MM.1S (cell line): ENCODE data around the gene FAM133A.

Experiments used
- DNase-seq: peaks from one replicate; pipeline ENCODE4 v3.0.0-alpha.2; 2015
- H2AFZ ChIP-seq: fragments of 300-600 bp; sonication (generic); 2 replicates; pipeline ENCODE4 v1.6.0; 2016; ENCODE audit warnings: antibody characterized with exemption, low read length
- H3F3A ChIP-seq: fragments of 300-600 bp; sonication (generic); 2 replicates; pipeline ENCODE4 v1.6.1; 2016; ENCODE audit warnings: mild to moderate bottlenecking, antibody characterized with exemption, low read length, moderate library complexity, mixed read lengths; ENCODE audit not compliant: insufficient read depth
- H3K27ac ChIP-seq: fragments of 300-600 bp; sonication (generic); 2 replicates; pipeline ENCODE4 v1.5.1; 2016; ENCODE audit warnings: mild to moderate bottlenecking, low read length
- H3K27me3 ChIP-seq: fragments of 300-600 bp; sonication (generic); replicated peaks from 2 replicates; pipeline ENCODE4 v1.6.0; 2016; ENCODE audit warnings: low read length; ENCODE audit not compliant: insufficient read depth
- H3K36me3 ChIP-seq: fragments of 300-600 bp; sonication (generic); replicated peaks from 2 replicates; pipeline ENCODE4 v1.6.1; 2016; ENCODE audit warnings: mild to moderate bottlenecking, low read length, mixed read lengths; ENCODE audit not compliant: insufficient read depth
- H3K4me1 ChIP-seq: fragments of 300-600 bp; sonication (generic); 2 replicates; pipeline ENCODE4 v1.6.1; 2016; ENCODE audit warnings: low read length, mixed read lengths
- H3K4me2 ChIP-seq: fragments of 300-600 bp; sonication (generic); 2 replicates; pipeline ENCODE4 v1.6.0; 2016; ENCODE audit warnings: low read depth, low read length
- H3K4me3 ChIP-seq: fragments of 300-600 bp; sonication (generic); 2 replicates; pipeline ENCODE4 v1.5.1; 2016; ENCODE audit warnings: low read length, mixed read lengths
- H3K79me2 ChIP-seq: fragments of 300-600 bp; sonication (generic); 2 replicates; pipeline ENCODE4 v1.6.1; 2016; ENCODE audit warnings: mixed run types, low read length, mixed read lengths
- H3K9ac ChIP-seq: fragments of 300-600 bp; sonication (generic); 2 replicates; pipeline ENCODE4 v1.6.1; 2016; ENCODE audit warnings: low read length, mixed read lengths
- H3K9me2 ChIP-seq: fragments of 300-600 bp; sonication (generic); replicated peaks from 2 replicates; pipeline ENCODE4 v1.6.1; 2016; ENCODE audit warnings: mild to moderate bottlenecking, low read length, mixed read lengths; ENCODE audit not compliant: insufficient read depth
- H3K9me3 ChIP-seq: fragments of 300-600 bp; sonication (generic); replicated peaks from 2 replicates; pipeline ENCODE4 v1.6.1; 2016; ENCODE audit warnings: mild to moderate bottlenecking, low read length, mixed read lengths; ENCODE audit not compliant: insufficient read depth
- H4K20me1 ChIP-seq: fragments of 300-600 bp; sonication (generic); 2 replicates; pipeline ENCODE4 v1.6.1; 2016; ENCODE audit warnings: mild to moderate bottlenecking, low read length, moderate library complexity, mixed read lengths; ENCODE audit not compliant: insufficient read depth
- CTCF ChIP-seq: fragments of 300-600 bp; sonication (generic); IDR thresholded peaks from 2 replicates; pipeline ENCODE4 v1.5.1; 2016; ENCODE audit warnings: antibody characterized with exemption, low read length, mixed read lengths
- EZH2 ChIP-seq: fragments of 300-600 bp; sonication (generic); optimal IDR thresholded peaks from 2 replicates; pipeline ENCODE3; 2017; ENCODE audit warnings: low read depth, mild to moderate bottlenecking, antibody characterized with exemption, low read length, mixed read lengths
- EZH2phosphoT487 ChIP-seq: fragments of 300-600 bp; sonication (generic); IDR thresholded peaks from 2 replicates; pipeline ENCODE4 v1.6.1; 2018; ENCODE audit warnings: antibody characterized with exemption, low read length

FAM133A gene

DNA sequence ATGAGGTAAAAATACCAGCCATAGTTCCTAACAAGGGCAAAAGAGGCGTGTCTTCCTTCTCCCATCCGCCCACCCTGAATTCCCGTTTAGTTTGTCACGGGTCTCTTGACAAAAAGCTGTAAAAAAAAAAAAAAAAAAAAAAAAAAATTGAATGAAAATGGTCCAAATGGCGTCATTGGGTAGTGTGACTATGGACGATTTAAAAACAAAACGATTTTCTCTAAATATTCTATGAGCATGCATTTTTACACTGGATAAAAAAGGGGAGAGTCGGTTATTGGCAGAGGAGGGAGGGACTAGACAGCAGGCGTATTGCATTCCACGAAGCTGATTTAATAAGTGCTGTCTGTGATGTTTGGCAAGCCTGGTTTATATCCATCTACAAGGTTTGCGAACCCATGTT, at the start of gene FAM133A:
Gene FAM133A, plus strand, starts transcription at position 338 of the 403 bp plus-strand sequence. CDS start 35,214 bp downstream, outside the sequence.
- TF ChIP-seq EZH2 (no peak), EZH2phosphoT487 (no peak), CTCF (no peak)
- Histone ChIP-seq H3K9me3 (no peaks in the 10 kb centered on the region), H4K20me1 (no peaks in the 10 kb centered on the region), H3K4me1 (no peaks in the 10 kb centered on the region), H3K9me2 (no peaks in the 10 kb centered on the region), H3K9ac (peak within 1 kb of the TSS; percentile 37; the same call in 1 of the 2 replicates), H3K27ac (peak within 1 kb of the TSS; percentile 32; the same call in 1 of the 2 replicates), H3K4me2 (peak within 1 kb of the TSS; percentile 67), H3K27me3 (no peaks in the 10 kb centered on the region), H3K4me3 (peak within 1 kb of the TSS; percentile 79), H3K79me2 (no peaks in the 10 kb centered on the region), H3F3A (no peaks in the 10 kb centered on the region), H3K36me3 (no peaks in the 10 kb centered on the region), H2AFZ (peak within 1 kb of the TSS; percentile 96)
- peak; percentile 9 for DNase-seq

- no peak overlapping the region for H3K27ac ChIP-seq
- DNase-seq, result no peak
These were observed 36.4 kb upstream of the FAM133A start for GRCh38 chrX:93637591-93637990.

GRCh38 chrX:93649381-93649780, 24.6 kb upstream of the FAM133A start:
- no peaks in the 10 kb centered on the region for H3K9me2 ChIP-seq
- no peaks in the 10 kb centered on the region for H3K36me3 ChIP-seq
- TF ChIP-seq EZH2 (no peak), EZH2phosphoT487 (no peak), CTCF (no peak)
- no peaks in the 10 kb centered on the region for H3F3A ChIP-seq
- no peaks in the 10 kb centered on the region for H3K9me3 ChIP-seq
- H3K4me1 ChIP-seq, result no peaks in the 10 kb centered on the region
- no peak overlapping the region for H3K9ac ChIP-seq
- H3K4me2 ChIP-seq, result no peak overlapping the region
- no peak for DNase-seq
- H3K27me3 ChIP-seq, result no peaks in the 10 kb centered on the region
- H3K79me2 ChIP-seq, result no peaks in the 10 kb centered on the region
- H3K4me3 ChIP-seq, result no peak overlapping the region
- no peak overlapping the region for H3K27ac ChIP-seq
- no peaks in the 10 kb centered on the region for H4K20me1 ChIP-seq
- no peak overlapping the region for H2AFZ ChIP-seq

More at GRCh38 chrX:93637591-93637990, 36.4 kb upstream of the FAM133A start:
- Histone ChIP-seq H3K79me2 (no peaks in the 10 kb centered on the region), H3K4me2 (no peak overlapping the region), H3K4me3 (no peak overlapping the region), H3K9me2 (no peaks in the 10 kb centered on the region), H4K20me1 (no peaks in the 10 kb centered on the region), H3K9me3 (no peaks in the 10 kb centered on the region), H3K9ac (no peak overlapping the region), H3K4me1 (no peaks in the 10 kb centered on the region), H3F3A (no peaks in the 10 kb centered on the region), H3K27me3 (no peaks in the 10 kb centered on the region), H3K36me3 (no peaks in the 10 kb centered on the region), H2AFZ (no peak overlapping the region)
- TF ChIP-seq CTCF, result no peak
- TF ChIP-seq EZH2, result no peak
- TF ChIP-seq EZH2phosphoT487, result no peak
